ENCODE measurements around the gene TOE1. TPM values are rescaled to one million over a fixed set of nuclear protein-coding genes. Genes with fewer than 3 reads are reported as not detected.

The TOE1 gene
- total RNA-seq, 2 donors from 2014 or later: 2.0 to 2.3 TPM

- H3K4me3 ChIP-seq: no peak overlapping the region
- H3K27me3 ChIP-seq: no peaks in the 10 kb centered on the region
- ATAC-seq: no peak
- H3K27ac ChIP-seq: no peak overlapping the region
- WGBS, 2 donors: 70 to 87% methylated on average over 5 of the region's 5 CpGs
- H3K9me3 ChIP-seq: no peaks in the 10 kb centered on the region
- no peaks in the 10 kb centered on the region for H3K36me3 ChIP-seq (replicated peaks in 1 of 2; ENCODE audit: insufficient read depth in 1 of 2, low read depth in 2 of 2)
- peaks cover 16% of the 10 kb centered on the region for H3K4me1 ChIP-seq
- no peak for TF ChIP-seq POLR2A (IDR thresholded peaks at IDR 0.05)
- TF ChIP-seq CTCF (IDR thresholded peaks at IDR 0.05): no peak
- intact Hi-C loops (cut with DNase I): no loop called here
- DNase-seq: no peak
These were observed 11.3 kb upstream of the TOE1 start for GRCh38 chr1:45328680-45329079.

- TF ChIP-seq CTCF (IDR thresholded peaks at IDR 0.05) (no peak), POLR2A (IDR thresholded peaks at IDR 0.05) (no peak)
- H3K27me3 ChIP-seq: no peaks in the 10 kb centered on the region
- no peak overlapping the region for H3K27ac ChIP-seq
- DNase-seq (no peak), ATAC-seq (no peak)
- H3K9me3 ChIP-seq: no peaks in the 10 kb centered on the region
- H3K4me1 ChIP-seq: peaks cover 16% of the 10 kb centered on the region
- H3K36me3 ChIP-seq (replicated peaks in 1 of 2; ENCODE audit: insufficient read depth in 1 of 2, low read depth in 2 of 2): no peaks in the 10 kb centered on the region
- no peak overlapping the region for H3K4me3 ChIP-seq
- WGBS, 2 donors: 72 to 80% methylated on average over 4 of the region's 4 CpGs
- intact Hi-C loops (cut with DNase I): no loop called here
These were observed 10.5 kb upstream of the TOE1 start for GRCh38 chr1:45329445-45329844.

- TF ChIP-seq CTCF (IDR thresholded peaks at IDR 0.05): no peak
- no peak for TF ChIP-seq POLR2A (IDR thresholded peaks at IDR 0.05)
- Histone ChIP-seq H3K4me1 (peaks cover 15% of the 10 kb centered on the region), H3K36me3 (replicated peaks in 1 of 2; ENCODE audit: insufficient read depth in 1 of 2, low read depth in 2 of 2) (no peaks in the 10 kb centered on the region), H3K9me3 (no peaks in the 10 kb centered on the region), H3K4me3 (no peak overlapping the region), H3K27ac (no peak overlapping the region), H3K27me3 (no peaks in the 10 kb centered on the region)
- ATAC-seq (no peak), DNase-seq (no peak)
- intact Hi-C loops (cut with DNase I): no loop called here
- WGBS, 2 donors: 91 to 97% methylated on average over 6 to 18 of the region's 18 CpGs
These were observed 8.3 kb upstream of the TOE1 start for GRCh38 chr1:45331436-45332345.

GRCh38 chr1:45332346-45332720 is 7.6 kb upstream of the TOE1 start:
- Histone ChIP-seq H3K36me3 (replicated peaks in 1 of 2; ENCODE audit: insufficient read depth in 1 of 2, low read depth in 2 of 2) (no peaks in the 10 kb centered on the region), H3K4me1 (peaks cover 8% of the 10 kb centered on the region), H3K9me3 (no peaks in the 10 kb centered on the region), H3K27me3 (no peaks in the 10 kb centered on the region), H3K4me3 (no peak overlapping the region), H3K27ac (no peak overlapping the region)
- no peak for TF ChIP-seq POLR2A (IDR thresholded peaks at IDR 0.05)
- TF ChIP-seq CTCF (IDR thresholded peaks at IDR 0.05): no peak
- DNase-seq (no peak), ATAC-seq (no peak)
- 94 to 100% methylated on average over 5 to 10 of the region's 10 CpGs for WGBS, 2 donors
- intact Hi-C loops (cut with DNase I): no loop called here

Data from body of pancreas (tissue), 4 donors.